T-helper 2 cell treated with Interferon-gamma antibody and Interleukin-4, amounts not matched to agents 5 μg/mL and 100 μg/mL, for 36 hours (primary cell): ENCODE results near the gene NFYA.

ENCODE experiments used
- DNase-seq: peaks from one replicate; pipeline ENCODE4 v3.0.0; 2021; ENCODE audit warnings: low spot score
- H3K27ac Mint-ChIP-seq: one replicate; pipeline ENCODE4 v1.8.0; 2021; ENCODE audit warnings: mild to moderate bottlenecking, mixed read lengths
- H3K27me3 Mint-ChIP-seq: one replicate; pipeline ENCODE4 v1.8.0; 2021; ENCODE audit warnings: low read depth, mixed read lengths
- H3K36me3 Mint-ChIP-seq: one replicate; pipeline ENCODE4 v1.8.0; 2021; ENCODE audit warnings: low read depth, mixed read lengths
- H3K4me1 Mint-ChIP-seq: one replicate; pipeline ENCODE4 v1.8.0; 2021; ENCODE audit warnings: low read depth, mixed read lengths
- H3K4me3 Mint-ChIP-seq: one replicate; pipeline ENCODE4 v1.8.0; 2022; ENCODE audit warnings: mild to moderate bottlenecking, moderate library complexity, mixed read lengths
- H3K9me3 Mint-ChIP-seq: one replicate; pipeline ENCODE4 v1.8.0; 2021; ENCODE audit warnings: mixed read lengths

Gene NFYA

GRCh38 chr6:41040101-41040939 is 32.5 kb upstream of the NFYA start:
- H3K4me3 Mint-ChIP-seq = no peak overlapping the region
- no peak overlapping the region for H3K27ac Mint-ChIP-seq
- peaks cover 3% of the 10 kb centered on the region for H3K27me3 Mint-ChIP-seq

DNA sequence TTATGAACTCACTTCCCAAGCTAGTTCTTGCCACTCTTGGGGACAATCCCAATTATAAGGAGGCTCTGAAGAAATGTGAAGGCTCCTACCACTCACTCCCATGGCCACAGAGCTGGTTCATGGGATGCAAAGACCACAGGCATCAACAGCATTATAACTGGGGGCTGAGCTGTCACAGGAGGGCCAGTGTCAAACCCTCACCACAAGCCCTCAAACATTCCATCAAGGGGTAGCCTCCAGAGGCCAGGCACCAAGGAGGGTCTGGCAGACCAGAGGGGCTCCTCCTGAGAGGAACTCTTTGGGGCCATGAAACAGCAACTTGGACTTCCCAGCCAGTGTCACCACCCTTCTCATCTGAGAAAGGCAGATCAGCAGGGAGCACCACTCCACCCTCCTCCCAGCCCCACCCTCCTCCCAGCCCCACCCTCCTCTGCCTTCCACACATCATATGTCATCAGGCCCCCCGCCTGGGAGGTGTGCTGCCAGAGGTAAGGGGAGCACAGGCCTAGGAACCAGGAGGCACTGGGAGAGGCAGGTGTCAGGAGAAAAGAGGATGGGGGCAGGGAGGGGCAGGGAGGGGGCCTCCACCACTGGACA is 31.7 kb upstream of the NFYA start:
- Mint-ChIP-seq H3K4me1 (peaks cover 14% of the 10 kb centered on the region), H3K36me3 (no peaks in the 10 kb centered on the region), H3K9me3 (no peaks in the 10 kb centered on the region), H3K27ac (no peak overlapping the region), H3K27me3 (peaks cover 3% of the 10 kb centered on the region), H3K4me3 (no peak overlapping the region)
- DNase-seq = no peak

More at GRCh38 chr6:41040101-41040939, 32.5 kb upstream of the NFYA start:
- no peak for DNase-seq
- Mint-ChIP-seq H3K36me3 (no peaks in the 10 kb centered on the region), H3K9me3 (no peaks in the 10 kb centered on the region), H3K4me1 (peaks cover 14% of the 10 kb centered on the region)

- peaks cover 14% of the 10 kb centered on the region for H3K4me1 Mint-ChIP-seq
- DNase-seq = no peak
- no peaks in the 10 kb centered on the region for H3K36me3 Mint-ChIP-seq
- no peaks in the 10 kb centered on the region for H3K27me3 Mint-ChIP-seq
- H3K9me3 Mint-ChIP-seq = no peaks in the 10 kb centered on the region
- H3K27ac Mint-ChIP-seq = no peak within 1 kb of the TSS
- H3K4me3 Mint-ChIP-seq = no peak within 1 kb of the TSS
These were observed 30.3 kb upstream of the NFYA start, which contains the start of gene TSPO2 for GRCh38 chr6:41042226-41043055. Gene TSPO2, plus strand, starts transcription at chr6:41042467. Its CDS starts 519 bp downstream, at chr6:41042986.

GRCh38 chr6:41043151-41043550 is 29.6 kb upstream of the NFYA start:
- Mint-ChIP-seq H3K27ac (no peak overlapping the region), H3K4me3 (no peak overlapping the region), H3K36me3 (no peaks in the 10 kb centered on the region), H3K4me1 (peaks cover 14% of the 10 kb centered on the region), H3K9me3 (no peaks in the 10 kb centered on the region), H3K27me3 (no peaks in the 10 kb centered on the region)
- no peak for DNase-seq

DNA sequence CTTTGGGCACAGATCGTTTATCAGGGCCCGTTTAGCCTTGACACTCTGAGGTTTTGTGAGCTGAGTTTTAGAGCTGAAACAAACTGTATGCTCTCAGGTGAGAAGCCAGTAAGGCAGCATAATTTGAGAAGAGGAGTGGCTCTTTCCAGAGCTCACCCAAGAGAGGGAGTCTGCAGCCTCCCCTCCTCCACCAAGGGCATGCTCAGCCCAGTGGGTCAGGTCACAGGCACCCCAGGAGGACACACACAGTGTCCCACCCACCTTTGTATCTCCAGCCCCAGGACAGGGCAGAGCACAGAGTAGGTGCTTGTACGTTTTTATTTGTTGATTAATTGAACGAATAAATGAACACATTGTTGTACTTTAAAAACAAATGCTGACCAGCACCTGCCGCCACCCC is 27.1 kb upstream of the NFYA start:
- H3K4me1 Mint-ChIP-seq = peaks cover 3% of the 10 kb centered on the region
- H3K27ac Mint-ChIP-seq = no peak overlapping the region
- H3K9me3 Mint-ChIP-seq = no peaks in the 10 kb centered on the region
- no peak for DNase-seq
- no peak overlapping the region for H3K4me3 Mint-ChIP-seq
- no peaks in the 10 kb centered on the region for H3K27me3 Mint-ChIP-seq
- no peaks in the 10 kb centered on the region for H3K36me3 Mint-ChIP-seq

DNA sequence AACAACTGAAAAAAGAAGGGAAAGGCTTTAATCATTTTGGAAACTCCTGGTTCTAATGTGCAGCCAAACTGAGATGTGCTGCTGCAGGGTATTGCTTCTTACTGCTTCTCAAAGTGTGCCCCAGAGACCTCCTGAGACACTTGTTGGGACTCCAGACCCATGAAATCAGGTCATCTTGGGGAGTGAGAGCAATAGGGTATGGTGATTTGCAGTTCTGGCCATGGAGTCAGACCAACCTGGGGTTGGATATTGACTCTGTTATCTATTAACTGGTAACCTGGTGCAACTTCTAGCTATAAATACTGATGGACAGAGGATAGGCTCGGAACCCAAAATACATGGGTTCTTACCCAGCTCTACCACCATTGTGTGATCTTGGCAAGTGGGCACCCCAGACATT is 26.7 kb upstream of the NFYA start:
- Mint-ChIP-seq H3K4me1 (no peaks in the 10 kb centered on the region), H3K4me3 (no peak overlapping the region), H3K27me3 (no peaks in the 10 kb centered on the region), H3K27ac (no peak overlapping the region), H3K36me3 (no peaks in the 10 kb centered on the region), H3K9me3 (no peaks in the 10 kb centered on the region)
- DNase-seq = no peak

- peaks cover 5% of the 10 kb centered on the region for H3K36me3 Mint-ChIP-seq
- H3K27me3 Mint-ChIP-seq = no peaks in the 10 kb centered on the region
- peaks cover 4% of the 10 kb centered on the region for H3K9me3 Mint-ChIP-seq
- no peak overlapping the region for H3K4me3 Mint-ChIP-seq
- DNase-seq = no peak
- peaks cover 7% of the 10 kb centered on the region for H3K4me1 Mint-ChIP-seq
- peak overlapping the region; percentile 7 for H3K27ac Mint-ChIP-seq
These were observed 25.5 kb upstream of the NFYA start for GRCh38 chr6:41047306-41047705.

- peak overlapping the region; percentile 7 for H3K27ac Mint-ChIP-seq
- peaks cover 5% of the 10 kb centered on the region for H3K36me3 Mint-ChIP-seq
- DNase-seq = no peak
- H3K4me1 Mint-ChIP-seq = peaks cover 13% of the 10 kb centered on the region
- H3K4me3 Mint-ChIP-seq = no peak overlapping the region
- H3K27me3 Mint-ChIP-seq = no peaks in the 10 kb centered on the region
- H3K9me3 Mint-ChIP-seq = peaks cover 4% of the 10 kb centered on the region
These were observed 24.7 kb upstream of the NFYA start for GRCh38 chr6:41047745-41048732.

- no peak overlapping the region for H3K4me3 Mint-ChIP-seq
- peaks cover 13% of the 10 kb centered on the region for H3K4me1 Mint-ChIP-seq
- H3K36me3 Mint-ChIP-seq = peaks cover 5% of the 10 kb centered on the region
- H3K27me3 Mint-ChIP-seq = no peaks in the 10 kb centered on the region
- DNase-seq = no peak
- peak overlapping the region; percentile 52 for H3K27ac Mint-ChIP-seq
- peaks cover 4% of the 10 kb centered on the region for H3K9me3 Mint-ChIP-seq
These were observed 23.3 kb upstream of the NFYA start for GRCh38 chr6:41049521-41049920.

DNA sequence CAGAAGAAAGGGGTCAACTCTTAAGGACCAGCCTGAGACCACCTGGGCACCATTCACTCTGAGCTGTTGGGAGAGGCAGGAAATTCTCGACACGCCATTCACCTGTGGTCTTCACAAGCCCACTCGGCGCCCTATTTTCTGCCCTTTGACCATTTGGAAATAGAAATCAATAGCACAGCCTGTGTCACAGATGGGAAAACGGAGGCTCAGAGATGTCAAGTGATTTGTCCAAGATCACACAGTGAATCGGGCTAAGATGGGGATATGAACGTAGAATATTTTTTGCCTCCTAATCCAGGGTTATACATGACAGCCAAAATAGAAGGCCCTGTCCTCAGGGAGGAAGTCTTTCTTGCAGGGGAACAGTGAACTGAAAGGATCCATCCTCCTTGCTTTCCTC is 22.8 kb upstream of the NFYA start:
- Mint-ChIP-seq H3K4me3 (no peak overlapping the region), H3K9me3 (peaks cover 4% of the 10 kb centered on the region), H3K36me3 (peaks cover 5% of the 10 kb centered on the region), H3K27me3 (no peaks in the 10 kb centered on the region), H3K4me1 (peaks cover 13% of the 10 kb centered on the region), H3K27ac (no peak overlapping the region)
- DNase-seq = no peak

- Mint-ChIP-seq H3K4me3 (no peak overlapping the region), H3K4me1 (peaks cover 13% of the 10 kb centered on the region), H3K27me3 (no peaks in the 10 kb centered on the region), H3K36me3 (peaks cover 5% of the 10 kb centered on the region), H3K27ac (no peak overlapping the region), H3K9me3 (peaks cover 4% of the 10 kb centered on the region)
- DNase-seq = no peak
These were observed 22.2 kb upstream of the NFYA start for GRCh38 chr6:41050536-41050935.

GRCh38 chr6:41051873-41052272 is 20.9 kb upstream of the NFYA start:
- Mint-ChIP-seq H3K4me3 (peak overlapping the region; percentile 24), H3K27me3 (no peaks in the 10 kb centered on the region), H3K4me1 (peaks cover 13% of the 10 kb centered on the region), H3K9me3 (peaks cover 4% of the 10 kb centered on the region), H3K27ac (peak overlapping the region; percentile 88), H3K36me3 (peaks cover 5% of the 10 kb centered on the region)
- no peak for DNase-seq

DNA sequence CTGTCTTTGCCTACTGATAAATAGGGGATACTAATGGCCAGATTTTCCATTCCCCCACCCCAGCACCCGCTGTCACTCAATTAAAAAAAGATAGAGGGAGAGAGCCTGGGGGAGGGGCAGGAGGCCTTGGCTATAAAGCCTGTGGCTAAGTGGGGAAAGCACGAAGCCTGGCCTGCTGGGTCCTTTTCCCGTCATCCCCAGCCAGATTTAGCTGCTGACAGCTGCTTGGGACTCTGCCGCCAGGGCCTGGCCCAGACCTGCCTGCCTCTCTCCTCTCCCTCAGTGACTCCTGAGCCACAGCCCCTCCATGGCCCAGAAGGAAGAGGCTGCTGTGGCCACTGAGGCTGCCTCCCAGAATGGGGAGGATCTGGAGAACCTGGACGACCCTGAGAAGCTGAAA is 19.7 kb upstream of the NFYA start, which contains the start of gene APOBEC2:
Gene APOBEC2, plus strand, starts transcription at position 162 of the 400 bp plus-strand sequence. Its CDS starts 146 bp downstream, at position 308.
- no peak for DNase-seq
- peaks cover 13% of the 10 kb centered on the region for H3K4me1 Mint-ChIP-seq
- H3K36me3 Mint-ChIP-seq = peaks cover 5% of the 10 kb centered on the region
- H3K4me3 Mint-ChIP-seq = peak within 1 kb of the TSS; percentile 24
- no peaks in the 10 kb centered on the region for H3K27me3 Mint-ChIP-seq
- H3K9me3 Mint-ChIP-seq = peaks cover 4% of the 10 kb centered on the region
- peak within 1 kb of the TSS; percentile 88 for H3K27ac Mint-ChIP-seq
